Loucy (cell line): ENCODE measurements around the gene PRKX.

ENCODE experiments used
- CTCF ChIP-seq: fragments of 200-600 bp; sonication (generic); conservative IDR thresholded peaks from 2 replicates; pipeline ENCODE4 v1.5.1; 2014; ENCODE audit warnings: mild to moderate bottlenecking, antibody characterized with exemption, low read length
- EZH2phosphoT487 ChIP-seq: fragments of 200-600 bp; IDR thresholded peaks from 2 replicates; pipeline ENCODE4 v1.6.1; 2018; ENCODE audit warnings: antibody characterized with exemption, mild to moderate bottlenecking, moderate library complexity, borderline replicate concordance

DNA sequence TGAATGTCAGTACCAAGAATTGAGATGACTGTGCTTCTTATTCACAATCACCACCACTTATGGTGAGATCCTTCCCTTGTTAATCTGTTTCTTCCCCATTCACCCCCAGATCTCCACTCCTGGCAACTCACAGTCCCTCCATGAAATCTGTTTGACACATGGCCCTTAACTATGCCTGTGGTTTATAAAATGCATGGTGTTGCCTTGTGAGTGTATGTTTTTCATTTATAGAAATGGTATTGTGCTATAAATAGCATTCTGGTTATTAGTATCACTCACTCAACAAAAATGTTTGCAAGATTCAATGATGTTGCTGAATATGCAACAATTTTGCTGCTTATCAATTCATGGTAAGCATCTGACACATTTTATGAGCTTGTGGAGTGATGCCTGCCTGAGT, 131.0 kb downstream of the PRKX start:
- TF ChIP-seq CTCF = no peak
- TF ChIP-seq EZH2phosphoT487 = no peak
